ENCODE data around the gene CDC42BPG. TPM values are rescaled to one million over a fixed set of nuclear protein-coding genes. Genes with fewer than 3 reads are reported as not detected.

The CDC42BPG gene
- total and polyA plus RNA-seq, 2 of the 8 experiments (the other 6 are each of a cell fraction or from before 2014, with no cell fraction given): 3.7 to 10.6 TPM

- H3K23ac ChIP-seq (ENCODE audit: insufficient read length): no peak overlapping the region
- H3K4me3 ChIP-seq (ENCODE audit: extremely low read depth in 1 of 4, insufficient read depth in 2 of 4, low read depth in 3 of 4, low read length in 4 of 4): no peak overlapping the region
- 94% methylated on average over 39 of the region's 43 CpGs; no CpG with 5 or more reads in 1 of the 2 experiments for WGBS, 2 experiments (ENCODE audit: extremely low coverage in 1 of 2, insufficient coverage in 1 of 2, insufficient read length in 1 of 2, insufficient replicate concordance in 2 of 2, low coverage in 1 of 2, low lambda C conversion rate in 2 of 2, missing lambda C conversion rate in 1 of 2)
- FAIRE-seq (no peak), DNase-seq (ENCODE audit: low read depth in 1 of 2, low spot score in 2 of 2) (no peak)
- H4K5ac ChIP-seq (ENCODE audit: insufficient read length, low read depth, low read length): no peak overlapping the region
- H4K20me1 ChIP-seq (replicated peaks in 1 of 2; ENCODE audit: control insufficient read depth in 1 of 2, insufficient read depth in 2 of 2, low read length in 2 of 2): peaks cover 6 to 7% of the 10 kb centered on the region in 2 experiments
- no peaks in the 10 kb centered on the region for H3K9me3 ChIP-seq (ENCODE audit: insufficient read depth in 2 of 2, low read depth in 1 of 2, low read length in 1 of 2)
- no peak overlapping the region for H2BK120ac ChIP-seq (replicated peaks; ENCODE audit: low read depth, low read length)
- H2AFZ ChIP-seq (ENCODE audit: low read length): no peak overlapping the region
- no peak overlapping the region for H3K9ac ChIP-seq (replicated peaks in 1 of 4; ENCODE audit: extremely low read depth in 1 of 4, low read depth in 3 of 4, low read length in 3 of 4)
- no peak overlapping the region for H3K4ac ChIP-seq (replicated peaks; ENCODE audit: insufficient read length, low read depth, low read length)
- no peaks in the 10 kb centered on the region for H3K27me3 ChIP-seq (replicated peaks in 1 of 4; ENCODE audit: control insufficient read depth in 3 of 4, extremely low read depth in 1 of 4, insufficient read depth in 3 of 4, low read length in 3 of 4)
- H3K4me2 ChIP-seq (ENCODE audit: insufficient read depth in 1 of 2, low read depth in 2 of 2, low read length in 2 of 2): no peak overlapping the region
- no peaks in the 10 kb centered on the region for H3K79me1 ChIP-seq (ENCODE audit: low read depth, low read length)
- no peak overlapping the region for H3K56ac ChIP-seq (replicated peaks; ENCODE audit: insufficient read length, low read depth, low read length)
- peaks cover 5 to 35% (median 15%) of the 10 kb centered on the region in 4 experiments; a peak in 5 of 8 replicates for H3K36me3 ChIP-seq (ENCODE audit: control insufficient read depth in 2 of 4, insufficient read depth in 4 of 4, low read length in 3 of 4)
- ChIA-PET CTCF (ENCODE audit: partially characterized antibody) (interaction anchor here (0.6 to 1.9 kb wide), 7 partner anchors 10 to 876 kb away, joined by 3 to 6 read pairs (median 4); no protein-coding TSS in a partner anchor), POLR2A (ENCODE audit: partially characterized antibody) (interaction anchor here (1.2 to 1.5 kb wide), 4 partner anchors 11 to 77 kb away, joined by 3 read pairs; no protein-coding TSS in a partner anchor)
- H2BK5ac ChIP-seq (ENCODE audit: low read depth, low read length): no peak overlapping the region
- no peaks in the 10 kb centered on the region for H3K4me1 ChIP-seq (replicated peaks in 1 of 4; ENCODE audit: control insufficient read depth in 3 of 4, insufficient read depth in 4 of 4, low read length in 3 of 4)
- no peak overlapping the region for H4K8ac ChIP-seq (ENCODE audit: extremely low read depth, insufficient read depth, low read length)
- H4K91ac ChIP-seq (replicated peaks; ENCODE audit: insufficient read length, low read length): no peak overlapping the region
- no peak overlapping the region for H2BK20ac ChIP-seq (ENCODE audit: low read length)
- H2AK5ac ChIP-seq (ENCODE audit: low read depth, low read length): no peak overlapping the region
- H3K23me2 ChIP-seq (ENCODE audit: low read depth, low read length): no peaks in the 10 kb centered on the region; the same call in 1 of the 2 replicates
- no peak overlapping the region for H3K18ac ChIP-seq (ENCODE audit: extremely low read depth, low read length)
- no peak overlapping the region for H3K27ac ChIP-seq (ENCODE audit: low read depth, low read length)
- no peak overlapping the region for H3K14ac ChIP-seq (ENCODE audit: insufficient read length)
- no peak for TF ChIP-seq PHF8 (conservative IDR thresholded peaks at IDR 0.05; ENCODE audit: low read depth, low read length)
- TF ChIP-seq SP1 (IDR thresholded peaks at IDR 0.05; ENCODE audit: low read depth, low read length): no peak
- TF ChIP-seq POU5F1 (IDR thresholded peaks at IDR 0.05; ENCODE audit: low read depth, low read length): no peak
- TF ChIP-seq TAF7 (optimal IDR thresholded peaks at IDR 0.05; ENCODE audit: borderline replicate concordance, low read depth, low read length): no peak
- TF ChIP-seq SIN3A (conservative IDR thresholded peaks at IDR 0.05 in 1 of 2, IDR thresholded peaks at IDR 0.05 in 1 of 2; ENCODE audit: low read depth in 1 of 2, low read length in 2 of 2): no peak
- H2BK12ac ChIP-seq (ENCODE audit: low read depth, low read length): no peak overlapping the region
- H3K79me2 ChIP-seq (ENCODE audit: control insufficient read depth in 1 of 2, insufficient read depth in 2 of 2, low read length in 2 of 2): no peaks in the 10 kb centered on the region
- no peak overlapping the region for H2BK15ac ChIP-seq (ENCODE audit: low read length)
Observed at GRCh38 chr11:64829536-64830251, 14.8 kb downstream of the CDC42BPG start.
